Glomerular visceral epithelial cell (primary cell): Measurements from ENCODE around the gene BAG1.

Experiments used
- DNase-seq: peaks from one replicate; pipeline ENCODE4 v3.0.0-alpha.2; 2016; ENCODE audit errors: extremely low spot score

The BAG1 gene

GRCh38 chr9:33273972-33274328 lies 9.4 kb upstream of the BAG1 start:
- DNase-seq: peak; percentile 38

- no peak for DNase-seq
Observed at GRCh38 chr9:33273266-33273971, 8.9 kb upstream of the BAG1 start.

GRCh38 chr9:33272061-33272460 lies 7.6 kb upstream of the BAG1 start:
- peak; percentile 38 for DNase-seq

- DNase-seq: no peak
Observed at GRCh38 chr9:33270146-33270545, 5.6 kb upstream of the BAG1 start.

GRCh38 chr9:33267151-33267767 lies 2.8 kb upstream of the BAG1 start:
- DNase-seq: no peak

- no peak for DNase-seq
Observed at GRCh38 chr9:33265211-33265865, 830 bp upstream of the BAG1 start.

GRCh38 chr9:33264003-33264472 lies 470 bp downstream of the BAG1 start:
- peak; percentile 10 for DNase-seq

- DNase-seq: peak; percentile 23
Observed at GRCh38 chr9:33263131-33264002, 1.1 kb downstream of the BAG1 start.

GRCh38 chr9:33260372-33260771 lies 4.1 kb downstream of the BAG1 start:
- no peak for DNase-seq

GRCh38 chr9:33257276-33257675 lies 7.2 kb downstream of the BAG1 start:
- no peak for DNase-seq

GRCh38 chr9:33256236-33256635 lies 8.3 kb downstream of the BAG1 start:
- DNase-seq: peak; percentile 34

- DNase-seq: no peak
Observed at GRCh38 chr9:33255471-33255870, 9.0 kb downstream of the BAG1 start.

- DNase-seq: no peak
Observed at GRCh38 chr9:33255014-33255413, 9.5 kb downstream of the BAG1 start.

- no peak for DNase-seq
Observed at GRCh38 chr9:33254211-33254610, 10.3 kb downstream of the BAG1 start.

- DNase-seq: no peak
Observed at GRCh38 chr9:33250458-33250995, 14.0 kb downstream of the BAG1 start.

- DNase-seq: no peak
Observed at GRCh38 chr9:33249983-33250382, 14.5 kb downstream of the BAG1 start.

- no peak for DNase-seq
Observed at GRCh38 chr9:33249087-33249658, 15.3 kb downstream of the BAG1 start.

- DNase-seq: no peak
Observed at GRCh38 chr9:33248606-33249005, 15.9 kb downstream of the BAG1 start.

- DNase-seq: no peak
Observed at GRCh38 chr9:33246269-33246860, 18.1 kb downstream of the BAG1 start.

- no peak for DNase-seq
Observed at GRCh38 chr9:33245341-33245740, 19.2 kb downstream of the BAG1 start.

GRCh38 chr9:33244137-33244784 lies 20.2 kb downstream of the BAG1 start:
- DNase-seq: no peak
